HL-60 (cell line): ENCODE results near the gene RTN3.

Source experiments
- CTCF ChIP-seq: IDR thresholded peaks from one replicate; pipeline ENCODE4 v1.5.1; 2011; ENCODE audit warnings: low read length, control low read depth, inconsistent platforms; ENCODE audit not compliant: insufficient read depth
- GABPA ChIP-seq: IDR thresholded peaks from 2 replicates; pipeline ENCODE4 v1.6.1; 2012; ENCODE audit warnings: low read depth
- POLR2AphosphoS5 ChIP-seq: IDR thresholded peaks from 2 replicates; pipeline ENCODE4 v1.6.1; 2012; ENCODE audit warnings: low read depth
- REST ChIP-seq: IDR thresholded peaks from 2 replicates; pipeline ENCODE4 v1.6.1; 2012; ENCODE audit warnings: low read depth; ENCODE audit not compliant: insufficient replicate concordance
- SPI1 ChIP-seq: IDR thresholded peaks from 2 replicates; pipeline ENCODE4 v1.6.1; 2012; ENCODE audit warnings: low read depth, mild to moderate bottlenecking, borderline replicate concordance

GRCh38 chr11:63672936-63673539, 8.3 kb upstream of the RTN3 start:
- TF ChIP-seq CTCF (no peak), REST (no peak), POLR2AphosphoS5 (no peak), GABPA (no peak), SPI1 (no peak)
